T47D (cell line): ENCODE results near the gene DPH2.

Source experiments
- DNase-seq, 2 experiments: peaks; one replicate each; pipeline versions ENCODE4 v3.0.0 to v3.0.0-alpha.2; 2011 to 2012; ENCODE audit warnings: low read depth in 1 of 2, low spot score in 1 of 2
- JUND ChIP-seq: IDR thresholded peaks from 2 replicates; pipeline ENCODE4 v1.6.1; 2012; ENCODE audit warnings: low read depth
- in situ Hi-C: cut with HindIII; loops from 2 replicates; pipeline ENCODE4 v1.10.0; 2016; ENCODE audit warnings: low sequenced_read_pairs, low pct_unique_long_range_greater_than_20kb

Gene DPH2

GRCh38 chr1:43985984-43986595, 16.3 kb downstream of the DPH2 start:
- DNase-seq, result no peak
- in situ Hi-C loops, result no loop called here
- no peak for TF ChIP-seq JUND

GRCh38 chr1:43986712-43987111, 16.9 kb downstream of the DPH2 start:
- in situ Hi-C loops, result no loop called here

GRCh38 chr1:43987159-43987902, 17.5 kb downstream of the DPH2 start:
- no peak for TF ChIP-seq JUND
- in situ Hi-C loops, result no loop called here
- no peak for DNase-seq

More at GRCh38 chr1:43986712-43987111, 16.9 kb downstream of the DPH2 start:
- TF ChIP-seq JUND, result no peak
- DNase-seq, result no peak

- no peak for DNase-seq
- in situ Hi-C loops, result no loop called here
- no peak for TF ChIP-seq JUND
Observed at GRCh38 chr1:43990271-43991199, 20.7 kb downstream of the DPH2 start.

- in situ Hi-C loops, result no loop called here
- DNase-seq, result no peak
- TF ChIP-seq JUND, result no peak
Observed at GRCh38 chr1:43991200-43991475, 21.3 kb downstream of the DPH2 start.

GRCh38 chr1:43991476-43992231, 21.8 kb downstream of the DPH2 start, which contains the start of gene CCDC24:
TSS of gene CCDC24 (plus strand) at chr1:43991599. CDS start at chr1:43991879, 280 bp downstream.
- no peak for TF ChIP-seq JUND
- in situ Hi-C loops, result no loop called here
- peak; percentile 80 to 91 for DNase-seq

GRCh38 chr1:43992232-43992995, 22.6 kb downstream of the DPH2 start:
- no peak for DNase-seq
- no peak for TF ChIP-seq JUND
- in situ Hi-C loops, result no loop called here

- in situ Hi-C loops, result no loop called here
- TF ChIP-seq JUND, result no peak
- DNase-seq, result no peak
Observed at GRCh38 chr1:43993206-43993914, 23.6 kb downstream of the DPH2 start.

GRCh38 chr1:43994071-43994470, 24.3 kb downstream of the DPH2 start:
- DNase-seq, result no peak
- in situ Hi-C loops, result no loop called here
- TF ChIP-seq JUND, result no peak

GRCh38 chr1:43994794-43995790, 25.3 kb downstream of the DPH2 start:
- TF ChIP-seq JUND, result no peak
- in situ Hi-C loops, result no loop called here
- peak in 1 of 2 experiments; percentile 28 for DNase-seq
